ENCODE results near the gene UBXN2A. TPM values are rescaled to one million over a fixed set of nuclear protein-coding genes. Genes with fewer than 3 reads are reported as not detected.

UBXN2A gene
- total RNA-seq, 4 donors from 2014 or later, result 8.5 to 15.0 (median 12.9) TPM

- TF ChIP-seq CTCF (IDR thresholded peaks at IDR 0.05), result no peak
- no peak for TF ChIP-seq POLR2A (IDR thresholded peaks at IDR 0.05)
- DNase-seq (ENCODE audit: low spot score in 2 of 2), result no peak
- H3K4me3 ChIP-seq (ENCODE audit: low read depth, poor library complexity, severe bottlenecking), result no peak overlapping the region
- 91 to 97% methylated on average over 8 of the region's 8 CpGs for WGBS, 2 donors
- intact Hi-C loops (cut with DNase I; ENCODE audit: low total_unique reads), result no loop called here
Observed at GRCh38 chr2:23976883-23977282, 36.6 kb downstream of the UBXN2A start.

- WGBS, 2 donors, result 49 to 53% methylated on average over 2 of the region's 2 CpGs
- no peak for TF ChIP-seq CTCF (IDR thresholded peaks at IDR 0.05)
- no peak for TF ChIP-seq POLR2A (IDR thresholded peaks at IDR 0.05)
- no peak overlapping the region for H3K4me3 ChIP-seq (ENCODE audit: low read depth, poor library complexity, severe bottlenecking)
- DNase-seq (ENCODE audit: low spot score in 2 of 2), result no peak
- intact Hi-C loops (cut with DNase I; ENCODE audit: low total_unique reads), result no loop called here
Observed at GRCh38 chr2:23988371-23988770, 48.1 kb downstream of the UBXN2A start.

- no peak for DNase-seq (ENCODE audit: low spot score in 2 of 2)
- 74 to 82% methylated on average over 1 of the region's 1 CpG for WGBS, 2 donors
- TF ChIP-seq CTCF (IDR thresholded peaks at IDR 0.05) (no peak), POLR2A (IDR thresholded peaks at IDR 0.05) (no peak)
- no peak overlapping the region for H3K4me3 ChIP-seq (ENCODE audit: low read depth, poor library complexity, severe bottlenecking)
- intact Hi-C loops (cut with DNase I; ENCODE audit: low total_unique reads), result no loop called here
Observed at GRCh38 chr2:23992931-23993330, 52.7 kb downstream of the UBXN2A start.

- intact Hi-C loops (cut with DNase I; ENCODE audit: low total_unique reads), result no loop called here
- 95 to 97% methylated on average over 8 of the region's 8 CpGs for WGBS, 2 donors
- TF ChIP-seq POLR2A (IDR thresholded peaks at IDR 0.05) (no peak), CTCF (IDR thresholded peaks at IDR 0.05) (no peak)
- H3K4me3 ChIP-seq (ENCODE audit: low read depth, poor library complexity, severe bottlenecking), result no peak overlapping the region
- DNase-seq (ENCODE audit: low spot score in 2 of 2), result peak in 1 of 2 donors; percentile 29
Observed at GRCh38 chr2:23993736-23994269, 53.5 kb downstream of the UBXN2A start.

- TF ChIP-seq POLR2A (IDR thresholded peaks at IDR 0.05) (no peak), CTCF (IDR thresholded peaks at IDR 0.05) (no peak)
- no peak for DNase-seq (ENCODE audit: low spot score in 2 of 2)
- intact Hi-C loops (cut with DNase I; ENCODE audit: low total_unique reads), result no loop called here
- WGBS, 2 donors, result 50 to 63% methylated on average over 1 of the region's 1 CpG
- H3K4me3 ChIP-seq (ENCODE audit: low read depth, poor library complexity, severe bottlenecking), result no peak overlapping the region
Observed at GRCh38 chr2:23994567-23994966, 54.3 kb downstream of the UBXN2A start.

- H3K4me3 ChIP-seq (ENCODE audit: low read depth, poor library complexity, severe bottlenecking), result no peak overlapping the region
- DNase-seq (ENCODE audit: low spot score in 2 of 2), result no peak
- TF ChIP-seq CTCF (IDR thresholded peaks at IDR 0.05) (no peak), POLR2A (IDR thresholded peaks at IDR 0.05) (no peak)
- intact Hi-C loops (cut with DNase I; ENCODE audit: low total_unique reads), result no loop called here
Observed at GRCh38 chr2:24007693-24008092, 67.4 kb downstream of the UBXN2A start.
